HL-60 (cell line): ENCODE measurements around the gene OSM.
A peak's percentile ranks its signal among the peaks of the same experiment; 100 is the strongest.

Experiments
- DNase-seq, 2 experiments: peaks; one replicate each; pipeline ENCODE4 v3.0.0-alpha.2; 2010 to 2020; ENCODE audit warnings: low read depth in 1 of 2, low spot score in 1 of 2
- H3K27ac ChIP-seq: fragments of 250-450 bp; sonication (Bioruptor Pico); replicated peaks from 2 replicates; pipeline ENCODE4 v1.5.1; 2020; ENCODE audit warnings: mild to moderate bottlenecking, moderate library complexity
- H3K27me3 ChIP-seq: fragments of 250-450 bp; sonication (Bioruptor Pico); 2 replicates; pipeline ENCODE4 v1.5.1; 2021; ENCODE audit warnings: mild to moderate bottlenecking, moderate library complexity; ENCODE audit not compliant: insufficient read depth, poor library complexity, severe bottlenecking
- H3K4me3 ChIP-seq: replicated peaks from 2 replicates; pipeline ENCODE4 v1.5.1; 2011; ENCODE audit warnings: mild to moderate bottlenecking, control low read depth, low read length; ENCODE audit not compliant: insufficient read depth
- GABPA ChIP-seq: IDR thresholded peaks from 2 replicates; pipeline ENCODE4 v1.6.1; 2012; ENCODE audit warnings: low read depth
- POLR2AphosphoS5 ChIP-seq: IDR thresholded peaks from 2 replicates; pipeline ENCODE4 v1.6.1; 2012; ENCODE audit warnings: low read depth
- SPI1 ChIP-seq: IDR thresholded peaks from 2 replicates; pipeline ENCODE4 v1.6.1; 2012; ENCODE audit warnings: low read depth, mild to moderate bottlenecking, borderline replicate concordance
- TF ChIP-seq, protein P1 (sequence below): IDR thresholded peaks from one replicate; pipeline ENCODE4 v1.5.1; 2011; ENCODE audit warnings: low read length, control low read depth, inconsistent platforms; ENCODE audit not compliant: insufficient read depth
- TF ChIP-seq, protein P2 (sequence below): IDR thresholded peaks from 2 replicates; pipeline ENCODE4 v1.6.1; 2012; ENCODE audit warnings: low read depth; ENCODE audit not compliant: insufficient replicate concordance

OSM gene

DNA sequence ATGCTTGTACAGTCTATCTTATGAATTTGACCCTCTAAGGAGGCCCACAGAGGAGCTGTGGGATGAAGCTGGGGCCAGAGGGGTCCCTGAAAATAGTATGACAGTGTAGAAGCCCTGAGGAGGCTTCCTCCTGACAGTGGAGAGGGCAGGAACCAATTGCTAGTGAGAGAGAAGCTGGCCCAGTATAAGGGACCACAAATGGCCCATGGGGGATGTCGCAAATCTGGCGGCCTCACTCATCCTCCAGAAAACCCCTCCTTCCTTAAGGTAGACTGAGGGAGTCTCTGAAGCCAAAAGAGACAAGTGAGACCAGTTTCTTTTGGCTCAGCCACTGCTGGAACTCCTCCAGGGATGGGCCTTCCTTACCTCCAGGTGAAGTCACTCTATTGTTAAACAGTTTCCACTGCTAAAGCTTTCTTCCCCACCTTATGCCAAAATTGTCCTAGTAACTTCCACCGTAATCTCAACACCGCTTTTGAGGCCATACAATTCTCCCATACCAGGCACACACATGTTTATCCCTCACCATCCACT, 40.5 kb upstream of the OSM start:
- no peaks in the 10 kb centered on the region for H3K27me3 ChIP-seq
- H3K4me3 ChIP-seq = no peak overlapping the region
- TF ChIP-seq, protein P1, sequence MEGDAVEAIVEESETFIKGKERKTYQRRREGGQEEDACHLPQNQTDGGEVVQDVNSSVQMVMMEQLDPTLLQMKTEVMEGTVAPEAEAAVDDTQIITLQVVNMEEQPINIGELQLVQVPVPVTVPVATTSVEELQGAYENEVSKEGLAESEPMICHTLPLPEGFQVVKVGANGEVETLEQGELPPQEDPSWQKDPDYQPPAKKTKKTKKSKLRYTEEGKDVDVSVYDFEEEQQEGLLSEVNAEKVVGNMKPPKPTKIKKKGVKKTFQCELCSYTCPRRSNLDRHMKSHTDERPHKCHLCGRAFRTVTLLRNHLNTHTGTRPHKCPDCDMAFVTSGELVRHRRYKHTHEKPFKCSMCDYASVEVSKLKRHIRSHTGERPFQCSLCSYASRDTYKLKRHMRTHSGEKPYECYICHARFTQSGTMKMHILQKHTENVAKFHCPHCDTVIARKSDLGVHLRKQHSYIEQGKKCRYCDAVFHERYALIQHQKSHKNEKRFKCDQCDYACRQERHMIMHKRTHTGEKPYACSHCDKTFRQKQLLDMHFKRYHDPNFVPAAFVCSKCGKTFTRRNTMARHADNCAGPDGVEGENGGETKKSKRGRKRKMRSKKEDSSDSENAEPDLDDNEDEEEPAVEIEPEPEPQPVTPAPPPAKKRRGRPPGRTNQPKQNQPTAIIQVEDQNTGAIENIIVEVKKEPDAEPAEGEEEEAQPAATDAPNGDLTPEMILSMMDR = no peak
- no peak for TF ChIP-seq GABPA
- H3K27ac ChIP-seq = peak overlapping the region; percentile 77; the same call in 1 of the 2 replicates
- no peak for DNase-seq

DNA sequence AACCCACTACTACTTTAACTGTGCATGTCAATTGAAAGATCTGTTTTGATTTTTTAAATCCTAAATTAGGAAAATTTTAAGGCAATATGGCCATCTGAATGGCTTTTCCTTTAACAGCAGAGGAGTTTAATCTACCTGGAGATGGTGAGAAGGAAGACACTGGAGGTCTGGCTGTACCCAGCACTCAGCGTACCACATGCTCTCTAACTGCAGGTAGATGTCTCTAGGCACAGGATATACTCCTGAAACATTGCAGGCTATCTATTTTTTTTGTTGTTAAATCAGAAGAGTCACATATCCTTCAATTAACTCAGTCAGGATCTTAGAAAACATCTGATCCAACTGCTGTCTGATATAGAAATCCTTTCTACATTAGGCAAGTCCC, 40.0 kb upstream of the OSM start:
- DNase-seq = no peak
- Histone ChIP-seq H3K27ac (peak overlapping the region; percentile 77), H3K4me3 (no peak overlapping the region), H3K27me3 (no peaks in the 10 kb centered on the region)
- TF ChIP-seq POLR2AphosphoS5 (no peak), GABPA (no peak)
- TF ChIP-seq, protein P2, sequence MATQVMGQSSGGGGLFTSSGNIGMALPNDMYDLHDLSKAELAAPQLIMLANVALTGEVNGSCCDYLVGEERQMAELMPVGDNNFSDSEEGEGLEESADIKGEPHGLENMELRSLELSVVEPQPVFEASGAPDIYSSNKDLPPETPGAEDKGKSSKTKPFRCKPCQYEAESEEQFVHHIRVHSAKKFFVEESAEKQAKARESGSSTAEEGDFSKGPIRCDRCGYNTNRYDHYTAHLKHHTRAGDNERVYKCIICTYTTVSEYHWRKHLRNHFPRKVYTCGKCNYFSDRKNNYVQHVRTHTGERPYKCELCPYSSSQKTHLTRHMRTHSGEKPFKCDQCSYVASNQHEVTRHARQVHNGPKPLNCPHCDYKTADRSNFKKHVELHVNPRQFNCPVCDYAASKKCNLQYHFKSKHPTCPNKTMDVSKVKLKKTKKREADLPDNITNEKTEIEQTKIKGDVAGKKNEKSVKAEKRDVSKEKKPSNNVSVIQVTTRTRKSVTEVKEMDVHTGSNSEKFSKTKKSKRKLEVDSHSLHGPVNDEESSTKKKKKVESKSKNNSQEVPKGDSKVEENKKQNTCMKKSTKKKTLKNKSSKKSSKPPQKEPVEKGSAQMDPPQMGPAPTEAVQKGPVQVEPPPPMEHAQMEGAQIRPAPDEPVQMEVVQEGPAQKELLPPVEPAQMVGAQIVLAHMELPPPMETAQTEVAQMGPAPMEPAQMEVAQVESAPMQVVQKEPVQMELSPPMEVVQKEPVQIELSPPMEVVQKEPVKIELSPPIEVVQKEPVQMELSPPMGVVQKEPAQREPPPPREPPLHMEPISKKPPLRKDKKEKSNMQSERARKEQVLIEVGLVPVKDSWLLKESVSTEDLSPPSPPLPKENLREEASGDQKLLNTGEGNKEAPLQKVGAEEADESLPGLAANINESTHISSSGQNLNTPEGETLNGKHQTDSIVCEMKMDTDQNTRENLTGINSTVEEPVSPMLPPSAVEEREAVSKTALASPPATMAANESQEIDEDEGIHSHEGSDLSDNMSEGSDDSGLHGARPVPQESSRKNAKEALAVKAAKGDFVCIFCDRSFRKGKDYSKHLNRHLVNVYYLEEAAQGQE = peak; percentile 6

DNA sequence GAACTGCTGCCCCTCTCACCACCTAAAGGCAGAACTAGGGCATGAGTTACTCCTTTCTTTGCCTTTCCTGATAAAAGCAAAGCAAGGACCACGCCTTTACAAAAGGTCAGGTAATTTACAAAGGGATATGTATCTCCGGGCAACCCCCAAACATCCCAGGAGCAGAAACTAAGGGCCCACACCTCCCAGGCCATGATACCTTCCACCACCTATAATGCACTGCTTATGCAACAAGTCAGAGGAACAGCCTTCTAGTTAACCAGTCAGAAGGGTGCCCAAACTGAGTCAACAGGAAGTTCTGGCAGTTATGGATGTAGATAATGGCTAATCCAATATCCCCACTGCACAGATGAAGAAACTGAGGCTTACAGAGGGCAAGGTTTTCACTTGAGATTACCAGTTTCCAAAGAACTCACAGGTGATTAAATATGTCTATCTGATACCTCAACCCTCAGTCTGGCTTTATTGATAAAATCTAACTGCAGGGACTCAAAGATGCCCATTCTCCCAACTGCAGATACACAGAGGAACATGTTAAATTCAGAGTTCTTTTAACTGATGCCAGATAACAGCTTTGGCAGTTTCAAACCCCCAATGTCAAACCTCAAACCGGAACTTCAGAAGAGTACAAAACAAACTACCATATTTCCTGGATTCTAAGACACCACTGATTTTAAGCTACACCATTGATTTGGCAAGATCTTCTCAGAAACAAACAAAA, 39.4 kb upstream of the OSM start:
- H3K4me3 ChIP-seq = no peak overlapping the region
- DNase-seq = peak in 1 of 2 experiments; percentile 42

More for the DNA sequence above, 39.4 kb upstream of the OSM start:
- H3K27ac ChIP-seq = peak overlapping the region; percentile 77
- TF ChIP-seq, protein P1 = no peak
- TF ChIP-seq POLR2AphosphoS5 (no peak), SPI1 (no peak), GABPA (no peak)
- TF ChIP-seq, protein P2 = no peak
- H3K27me3 ChIP-seq = no peaks in the 10 kb centered on the region
